GM13976 (cell line): Measurements from ENCODE around the gene NOP16.

ENCODE experiments used
- DNase-seq: peaks from one replicate; pipeline ENCODE4 v3.0.0; 2012; ENCODE audit warnings: low spot score
- CTCF ChIP-seq: IDR thresholded peaks from 2 replicates; pipeline ENCODE4 v1.5.1; 2012; ENCODE audit warnings: borderline replicate concordance, mild to moderate bottlenecking; ENCODE audit not compliant: insufficient read depth; ENCODE audit errors: extremely low read depth, missing control alignments, control extremely low read depth
- in situ Hi-C: fragments of 300-500 bp; cut with MboI; formaldehyde crosslinking; loops from one replicate; pipeline ENCODE4 v1.12.0; 2022; ENCODE audit warnings: low sequenced_read_pairs, mixed read lengths, inconsistent platforms; ENCODE audit not compliant: unreplicated experiment

NOP16 gene

GRCh38 chr5:176425791-176426190, 37.4 kb upstream of the NOP16 start:
- TF ChIP-seq CTCF: no peak
- in situ Hi-C loops: no loop called here
- no peak for DNase-seq

GRCh38 chr5:176425138-176425537, 36.7 kb upstream of the NOP16 start:
- no peak for DNase-seq
- in situ Hi-C loops: no loop called here
- TF ChIP-seq CTCF: no peak

GRCh38 chr5:176424181-176424580, 35.8 kb upstream of the NOP16 start:
- in situ Hi-C loops: loop anchor here (25.0 kb wide), 1 partner anchor 163 kb away; no protein-coding TSS in a partner anchor
- DNase-seq: no peak
- TF ChIP-seq CTCF: no peak

GRCh38 chr5:176420972-176421544, 32.7 kb upstream of the NOP16 start:
- no peak for DNase-seq
- no peak for TF ChIP-seq CTCF
- in situ Hi-C loops: loop anchor here (25.0 kb wide), 1 partner anchor 166 kb away; no protein-coding TSS in a partner anchor

GRCh38 chr5:176420086-176420485, 31.7 kb upstream of the NOP16 start:
- no peak for TF ChIP-seq CTCF
- in situ Hi-C loops: loop anchor here (25.0 kb wide), 1 partner anchor 167 kb away; no protein-coding TSS in a partner anchor
- DNase-seq: no peak

DNA sequence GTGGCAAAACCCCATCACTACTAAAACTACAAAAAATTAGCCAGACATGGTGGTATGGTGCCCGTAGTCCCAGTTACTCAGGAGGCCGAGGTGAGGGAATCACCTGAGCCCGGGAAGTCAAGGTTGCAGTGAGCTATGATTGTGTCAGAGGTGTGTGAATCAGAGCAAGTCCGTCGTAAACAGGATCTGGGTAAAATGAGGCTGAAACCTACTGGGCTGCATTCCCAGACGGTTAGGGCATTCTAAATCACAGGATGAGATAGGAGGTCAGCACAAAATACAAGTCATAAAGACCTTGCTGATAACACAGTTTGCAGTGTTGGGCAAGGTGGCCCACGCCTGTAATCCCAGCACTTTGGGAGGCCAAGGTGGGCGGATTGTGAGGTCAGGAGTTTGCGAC, 29.9 kb upstream of the NOP16 start:
- no peak for DNase-seq
- in situ Hi-C loops: loop anchor here (25.0 kb wide), 1 partner anchor 169 kb away; no protein-coding TSS in a partner anchor
- TF ChIP-seq CTCF: no peak
